ENCODE data around the gene STAB2. TPM values are rescaled to one million over a fixed set of nuclear protein-coding genes. Genes with fewer than 3 reads are reported as not detected.

Gene STAB2
- total RNA-seq, 1 donor from 2014 or later, result 0.03 TPM

GRCh38 chr12:103768467-103769123 is 181.5 kb downstream of the STAB2 start:
- DNase-seq, result no peak
- peaks cover 9% of the 10 kb centered on the region for H3K4me1 ChIP-seq
- no peak overlapping the region for H3K4me3 ChIP-seq
- H3K36me3 ChIP-seq, result no peaks in the 10 kb centered on the region
- H3K9me3 ChIP-seq (replicated peaks), result no peaks in the 10 kb centered on the region
- H3K27ac ChIP-seq (replicated peaks), result no peak overlapping the region
- no peak for TF ChIP-seq CTCF (IDR thresholded peaks at IDR 0.05; ENCODE audit: borderline replicate concordance)
- intact Hi-C loops (cut with micrococcal nuclease), result no loop called here
- H3K27me3 ChIP-seq (ENCODE audit: low read depth), result no peaks in the 10 kb centered on the region

- no peaks in the 10 kb centered on the region for H3K9me3 ChIP-seq (replicated peaks)
- no peak for DNase-seq
- TF ChIP-seq CTCF (IDR thresholded peaks at IDR 0.05; ENCODE audit: borderline replicate concordance), result no peak
- no peaks in the 10 kb centered on the region for H3K27me3 ChIP-seq (ENCODE audit: low read depth)
- peaks cover 9% of the 10 kb centered on the region for H3K4me1 ChIP-seq
- H3K36me3 ChIP-seq, result no peaks in the 10 kb centered on the region
- intact Hi-C loops (cut with micrococcal nuclease), result no loop called here
- no peak overlapping the region for H3K27ac ChIP-seq (replicated peaks)
- no peak overlapping the region for H3K4me3 ChIP-seq
Measured at GRCh38 chr12:103769240-103769945, 182.3 kb downstream of the STAB2 start.

GRCh38 chr12:103771466-103771865 is 184.4 kb downstream of the STAB2 start:
- intact Hi-C loops (cut with micrococcal nuclease), result no loop called here
- Histone ChIP-seq H3K4me1 (peaks cover 9% of the 10 kb centered on the region), H3K27ac (replicated peaks) (no peak overlapping the region), H3K9me3 (replicated peaks) (no peaks in the 10 kb centered on the region), H3K36me3 (no peaks in the 10 kb centered on the region), H3K27me3 (ENCODE audit: low read depth) (no peaks in the 10 kb centered on the region), H3K4me3 (no peak overlapping the region)
- peak; percentile 46 for TF ChIP-seq CTCF (IDR thresholded peaks at IDR 0.05; ENCODE audit: borderline replicate concordance)
- no peak for DNase-seq

- DNase-seq, result no peak
- peaks cover 5% of the 10 kb centered on the region for H3K36me3 ChIP-seq
- H3K4me3 ChIP-seq, result no peak overlapping the region
- no peak overlapping the region for H3K27ac ChIP-seq (replicated peaks)
- intact Hi-C loops (cut with micrococcal nuclease), result no loop called here
- no peak for TF ChIP-seq CTCF (IDR thresholded peaks at IDR 0.05; ENCODE audit: borderline replicate concordance)
- H3K4me1 ChIP-seq, result peaks cover 9% of the 10 kb centered on the region
- no peaks in the 10 kb centered on the region for H3K27me3 ChIP-seq (ENCODE audit: low read depth)
- no peaks in the 10 kb centered on the region for H3K9me3 ChIP-seq (replicated peaks)
Measured at GRCh38 chr12:103772367-103773108, 185.5 kb downstream of the STAB2 start.

- no peaks in the 10 kb centered on the region for H3K27me3 ChIP-seq (ENCODE audit: low read depth)
- H3K4me3 ChIP-seq, result no peak overlapping the region
- intact Hi-C loops (cut with micrococcal nuclease), result no loop called here
- peaks cover 9% of the 10 kb centered on the region for H3K4me1 ChIP-seq
- H3K9me3 ChIP-seq (replicated peaks), result no peaks in the 10 kb centered on the region
- no peak for TF ChIP-seq CTCF (IDR thresholded peaks at IDR 0.05; ENCODE audit: borderline replicate concordance)
- H3K27ac ChIP-seq (replicated peaks), result no peak overlapping the region
- DNase-seq, result no peak
- H3K36me3 ChIP-seq, result peaks cover 5% of the 10 kb centered on the region
Measured at GRCh38 chr12:103773109-103773910, 186.2 kb downstream of the STAB2 start.
